Trophoblast cell (in vitro differentiated cells and primary cell): Measurements from ENCODE around the gene ALAS2.

Experiments used
- DNase-seq, 2 donors: peaks; one replicate each; pipeline ENCODE4 v3.0.0-alpha.2; 2016
- H2AFZ ChIP-seq: 2 replicates; pipeline ENCODE4 v1.6.1; 2013; ENCODE audit warnings: low read length, moderate library complexity, mild to moderate bottlenecking; ENCODE audit not compliant: insufficient read depth, poor library complexity
- H2AK5ac ChIP-seq: 2 replicates; pipeline ENCODE4 v1.6.1; 2013; ENCODE audit warnings: mild to moderate bottlenecking, low read length
- H2BK120ac ChIP-seq: 2 replicates; pipeline ENCODE4 v1.6.1; 2013; ENCODE audit warnings: low read length, mild to moderate bottlenecking, moderate library complexity; ENCODE audit not compliant: insufficient read depth, poor library complexity
- H2BK12ac ChIP-seq: 2 replicates; pipeline ENCODE4 v1.6.1; 2013; ENCODE audit warnings: mild to moderate bottlenecking, low read length, moderate library complexity
- H2BK5ac ChIP-seq: 2 replicates; pipeline ENCODE4 v1.6.1; 2013; ENCODE audit warnings: low read length, low read depth, moderate library complexity, mild to moderate bottlenecking; ENCODE audit not compliant: poor library complexity
- H3K14ac ChIP-seq: 2 replicates; pipeline ENCODE4 v1.6.1; 2013; ENCODE audit warnings: mild to moderate bottlenecking, low read length
- H3K18ac ChIP-seq: 2 replicates; pipeline ENCODE4 v1.6.1; 2013; ENCODE audit warnings: mild to moderate bottlenecking, low read length
- H3K23ac ChIP-seq: 2 replicates; pipeline ENCODE4 v1.6.1; 2013; ENCODE audit warnings: low read length
- H3K27ac ChIP-seq: 2 replicates; pipeline ENCODE4 v1.5.1; 2013; ENCODE audit warnings: low read depth, mild to moderate bottlenecking, inconsistent platforms, low read length, moderate library complexity
- H3K27me3 ChIP-seq: 2 replicates; pipeline ENCODE4 v1.6.1; 2013; ENCODE audit warnings: inconsistent platforms, mild to moderate bottlenecking, low read length, moderate library complexity; ENCODE audit not compliant: insufficient read depth
- H3K36me3 ChIP-seq, 2 experiments: 1 replicate in 1 of 2; 2 replicates in 1 of 2; pipeline ENCODE4 v1.6.1; 2013; ENCODE audit warnings: low read length in 2 of 2, mild to moderate bottlenecking in 2 of 2, moderate library complexity in 1 of 2; ENCODE audit not compliant: insufficient read depth in 2 of 2, control insufficient read depth in 1 of 2
- H3K4ac ChIP-seq: 2 replicates; pipeline ENCODE4 v1.6.1; 2013; ENCODE audit warnings: low read depth, mild to moderate bottlenecking, low read length, moderate library complexity
- H3K4me1 ChIP-seq, 2 experiments: 1 replicate in 1 of 2; 2 replicates in 1 of 2; pipeline ENCODE4 v1.6.1; 2013; ENCODE audit warnings: low read length in 2 of 2, mild to moderate bottlenecking in 2 of 2, moderate library complexity in 1 of 2; ENCODE audit not compliant: insufficient read depth in 2 of 2, control insufficient read depth in 1 of 2
- H3K4me2 ChIP-seq: 2 replicates; pipeline ENCODE4 v1.6.1; 2013; ENCODE audit warnings: inconsistent platforms, mild to moderate bottlenecking, low read length, moderate library complexity
- H3K4me3 ChIP-seq: 2 replicates; pipeline ENCODE4 v1.5.1; 2013; ENCODE audit warnings: mild to moderate bottlenecking, low read depth, low read length, inconsistent platforms
- H3K79me1 ChIP-seq: one replicate; pipeline ENCODE4 v1.6.1; 2013; ENCODE audit warnings: low read length
- H3K79me2 ChIP-seq: 2 replicates; pipeline ENCODE4 v1.6.1; 2013; ENCODE audit warnings: low read length, mild to moderate bottlenecking; ENCODE audit not compliant: control insufficient read depth, insufficient read depth, poor library complexity
- H3K9ac ChIP-seq: 2 replicates; pipeline ENCODE4 v1.6.1; 2013; ENCODE audit warnings: mild to moderate bottlenecking, low read length
- H3K9me3 ChIP-seq: 2 replicates; pipeline ENCODE4 v1.6.1; 2013; ENCODE audit warnings: low read depth, mild to moderate bottlenecking, control low read depth, inconsistent platforms, low read length; ENCODE audit not compliant: insufficient read depth
- H4K12ac ChIP-seq: 2 replicates; pipeline ENCODE4 v1.6.1; 2013; ENCODE audit warnings: low read depth, mild to moderate bottlenecking, low read length, moderate library complexity
- H4K8ac ChIP-seq: 2 replicates; pipeline ENCODE4 v1.6.1; 2013; ENCODE audit warnings: low read depth, mild to moderate bottlenecking, low read length, moderate library complexity
- H4K91ac ChIP-seq: one replicate; pipeline ENCODE4 v1.6.1; 2013; ENCODE audit warnings: low read depth, mild to moderate bottlenecking, low read length, moderate library complexity
- WGBS: extraction: QIAGEN DNeasy Blood & Tissue Kit; methylation state at CpG from one replicate; pipeline ENCODE4 v1.1.7; 2013; ENCODE audit warnings: missing lambda C conversion rate; ENCODE audit not compliant: insufficient read length, insufficient coverage; ENCODE audit errors: extremely low coverage; 5-methylcytosine and 5-hydroxymethylcytosine counted together

The ALAS2 gene

GRCh38 chrX:55026840-55027239 is 3.9 kb downstream of the ALAS2 start:
- WGBS: 100% methylated on average over 1 of the region's 2 CpGs

GRCh38 chrX:55026143-55026542 is 4.6 kb downstream of the ALAS2 start:
- no peak overlapping the region for H3K18ac ChIP-seq
- no peak overlapping the region for H3K4me2 ChIP-seq
- no peak overlapping the region for H2AFZ ChIP-seq
- H4K91ac ChIP-seq: no peak overlapping the region
- no peak overlapping the region for H3K9ac ChIP-seq
- H3K27me3 ChIP-seq: no peaks in the 10 kb centered on the region
- no peak overlapping the region for H3K23ac ChIP-seq
- H2BK120ac ChIP-seq: no peak overlapping the region
- no peak overlapping the region for H2BK12ac ChIP-seq
- no peaks in the 10 kb centered on the region for H3K9me3 ChIP-seq
- H3K79me1 ChIP-seq: no peaks in the 10 kb centered on the region
- no peak overlapping the region for H3K14ac ChIP-seq
- no peak overlapping the region for H3K4ac ChIP-seq
- H3K27ac ChIP-seq: no peak overlapping the region
- H3K36me3 ChIP-seq: no peaks in the 10 kb centered on the region
- no peak overlapping the region for H2AK5ac ChIP-seq
- DNase-seq: no peak
- no peak overlapping the region for H4K8ac ChIP-seq
- H2BK5ac ChIP-seq: no peak overlapping the region
- H3K4me1 ChIP-seq: no peaks in the 10 kb centered on the region
- H3K79me2 ChIP-seq: no peaks in the 10 kb centered on the region
- H4K12ac ChIP-seq: no peak overlapping the region
- H3K4me3 ChIP-seq: no peak overlapping the region

More at GRCh38 chrX:55026840-55027239, 3.9 kb downstream of the ALAS2 start:
- Histone ChIP-seq H3K14ac (no peak overlapping the region), H2BK5ac (no peak overlapping the region), H3K4me2 (no peak overlapping the region), H4K8ac (no peak overlapping the region), H3K18ac (no peak overlapping the region), H4K91ac (no peak overlapping the region), H3K4me3 (no peak overlapping the region), H3K36me3 (no peaks in the 10 kb centered on the region), H3K9me3 (no peaks in the 10 kb centered on the region), H3K27ac (no peak overlapping the region), H3K27me3 (no peaks in the 10 kb centered on the region), H4K12ac (no peak overlapping the region), H2AFZ (no peak overlapping the region), H2AK5ac (no peak overlapping the region), H3K79me2 (no peaks in the 10 kb centered on the region), H3K4me1 (no peaks in the 10 kb centered on the region), H2BK120ac (no peak overlapping the region), H3K9ac (no peak overlapping the region), H3K4ac (no peak overlapping the region), H2BK12ac (no peak overlapping the region), H3K23ac (no peak overlapping the region), H3K79me1 (no peaks in the 10 kb centered on the region)
- no peak for DNase-seq

GRCh38 chrX:55014897-55015299 is 15.9 kb downstream of the ALAS2 start:
- H3K36me3 ChIP-seq: no peaks in the 10 kb centered on the region
- H3K4me1 ChIP-seq: no peaks in the 10 kb centered on the region
- WGBS: no CpG with 5 or more reads among the region's 4 CpGs

GRCh38 chrX:55011294-55011693 is 19.5 kb downstream of the ALAS2 start:
- WGBS: no CpG with 5 or more reads among the region's 2 CpGs

More at GRCh38 chrX:55014897-55015299, 15.9 kb downstream of the ALAS2 start:
- no peak overlapping the region for H4K91ac ChIP-seq
- H2BK120ac ChIP-seq: no peak overlapping the region
- H2AK5ac ChIP-seq: no peak overlapping the region
- H3K9me3 ChIP-seq: no peaks in the 10 kb centered on the region
- H3K27me3 ChIP-seq: no peaks in the 10 kb centered on the region
- H3K27ac ChIP-seq: no peak overlapping the region
- no peak overlapping the region for H3K4me3 ChIP-seq
- no peak overlapping the region for H3K9ac ChIP-seq
- no peak overlapping the region for H3K4me2 ChIP-seq
- no peak overlapping the region for H2AFZ ChIP-seq
- no peak overlapping the region for H3K18ac ChIP-seq
- H3K23ac ChIP-seq: no peak overlapping the region
- no peaks in the 10 kb centered on the region for H3K79me1 ChIP-seq
- H2BK12ac ChIP-seq: no peak overlapping the region
- no peak overlapping the region for H3K4ac ChIP-seq
- no peaks in the 10 kb centered on the region for H3K79me2 ChIP-seq
- no peak overlapping the region for H2BK5ac ChIP-seq
- DNase-seq: no peak
- H3K14ac ChIP-seq: no peak overlapping the region
- no peak overlapping the region for H4K8ac ChIP-seq
- H4K12ac ChIP-seq: no peak overlapping the region

More at GRCh38 chrX:55011294-55011693, 19.5 kb downstream of the ALAS2 start:
- no peak overlapping the region for H3K4me3 ChIP-seq
- no peaks in the 10 kb centered on the region for H3K27me3 ChIP-seq
- H2BK5ac ChIP-seq: no peak overlapping the region
- peaks cover 11% of the 10 kb centered on the region for H3K79me1 ChIP-seq
- H3K4ac ChIP-seq: no peak overlapping the region
- H3K27ac ChIP-seq: no peak overlapping the region
- no peak overlapping the region for H2BK12ac ChIP-seq
- no peak overlapping the region for H3K9ac ChIP-seq
- H3K9me3 ChIP-seq: no peaks in the 10 kb centered on the region
- no peak overlapping the region for H4K12ac ChIP-seq
- H3K4me1 ChIP-seq: peaks cover 22 to 28% of the 10 kb centered on the region in 2 experiments
- H4K8ac ChIP-seq: no peak overlapping the region
- no peak overlapping the region for H3K23ac ChIP-seq
- H3K18ac ChIP-seq: no peak overlapping the region
- H2BK120ac ChIP-seq: no peak overlapping the region
- no peak overlapping the region for H2AFZ ChIP-seq
- H3K14ac ChIP-seq: no peak overlapping the region
- no peak overlapping the region for H4K91ac ChIP-seq
- DNase-seq: peak in 1 of 2 donors; percentile 13
- H3K79me2 ChIP-seq: peaks cover 3% of the 10 kb centered on the region
- H3K36me3 ChIP-seq: peaks cover 9 to 11% of the 10 kb centered on the region in 2 experiments
- H2AK5ac ChIP-seq: no peak overlapping the region
- H3K4me2 ChIP-seq: no peak overlapping the region
